ENCODE data around the gene MEGF9. TPM values are rescaled to one million over a fixed set of nuclear protein-coding genes. Genes with fewer than 3 reads are reported as not detected.

The MEGF9 gene
- total RNA-seq, 4 donors from 2014 or later = 62.1 to 113 (median 91.8) TPM

- WGBS, 2 donors = 86% methylated on average over 8 of the region's 8 CpGs
- no peak overlapping the region for H3K4me3 ChIP-seq
- H3K9me3 ChIP-seq = no peaks in the 10 kb centered on the region
- TF ChIP-seq POLR2A (IDR thresholded peaks at IDR 0.05) = no peak
- TF ChIP-seq EP300 (IDR thresholded peaks at IDR 0.05) = no peak
- TF ChIP-seq CTCF (IDR thresholded peaks at IDR 0.05) = no peak
- DNase-seq (ENCODE audit: low spot score in 2 of 2) = no peak
- peaks cover 0 to 6% (median 0%) of the 10 kb centered on the region in 3 donors for H3K36me3 ChIP-seq
- H3K4me1 ChIP-seq = peaks cover 0 to 44% (median 6%) of the 10 kb centered on the region in 4 donors
- H3K27ac ChIP-seq = no peak overlapping the region
- H3K27me3 ChIP-seq = no peaks in the 10 kb centered on the region
Observed at GRCh38 chr9:120662513-120662912, 51.8 kb downstream of the MEGF9 start.

- no peak for DNase-seq (ENCODE audit: low spot score in 2 of 2)
- Histone ChIP-seq H3K36me3 (peaks cover 0 to 9% (median 0%) of the 10 kb centered on the region in 3 donors), H3K9me3 (no peaks in the 10 kb centered on the region), H3K4me1 (peaks cover 0 to 48% (median 6%) of the 10 kb centered on the region in 4 donors), H3K27me3 (no peaks in the 10 kb centered on the region), H3K27ac (peak overlapping the region in 1 of 4 donors; percentile 0), H3K4me3 (no peak overlapping the region)
- TF ChIP-seq CTCF (IDR thresholded peaks at IDR 0.05) = no peak
- no peak for TF ChIP-seq POLR2A (IDR thresholded peaks at IDR 0.05)
- no peak for TF ChIP-seq EP300 (IDR thresholded peaks at IDR 0.05)
- WGBS, 2 donors = 49 to 52% methylated on average over 2 of the region's 2 CpGs
Observed at GRCh38 chr9:120659676-120660075, 54.6 kb downstream of the MEGF9 start.

DNA sequence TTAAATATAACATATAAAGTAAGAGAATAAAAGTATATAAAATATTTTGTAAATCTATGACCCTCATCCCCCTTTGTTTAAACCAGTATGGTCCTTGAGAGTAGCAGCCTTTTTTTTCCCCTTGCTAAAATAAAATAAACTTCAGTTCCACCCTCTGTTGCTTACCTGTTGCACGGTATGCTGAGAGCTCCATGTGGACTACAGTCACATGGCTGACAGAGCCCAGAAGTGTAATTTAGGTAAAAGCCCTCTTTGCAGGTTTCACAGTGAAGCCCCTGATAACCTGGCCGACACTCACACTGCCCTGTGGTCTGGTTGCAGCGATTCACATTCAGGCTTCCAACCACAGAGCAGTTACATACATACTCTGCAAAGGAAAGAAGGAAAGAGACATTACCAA lies 55.1 kb downstream of the MEGF9 start:
- Histone ChIP-seq H3K36me3 (peaks cover 0 to 9% (median 0%) of the 10 kb centered on the region in 3 donors), H3K9me3 (no peaks in the 10 kb centered on the region), H3K27ac (no peak overlapping the region), H3K27me3 (no peaks in the 10 kb centered on the region), H3K4me1 (peaks cover 0 to 43% (median 4%) of the 10 kb centered on the region in 4 donors), H3K4me3 (no peak overlapping the region)
- WGBS, 2 donors = 64 to 81% methylated on average over 3 of the region's 3 CpGs
- no peak for DNase-seq (ENCODE audit: low spot score in 2 of 2)
- no peak for TF ChIP-seq EP300 (IDR thresholded peaks at IDR 0.05)
- TF ChIP-seq POLR2A (IDR thresholded peaks at IDR 0.05) = no peak
- no peak for TF ChIP-seq CTCF (IDR thresholded peaks at IDR 0.05)

DNA sequence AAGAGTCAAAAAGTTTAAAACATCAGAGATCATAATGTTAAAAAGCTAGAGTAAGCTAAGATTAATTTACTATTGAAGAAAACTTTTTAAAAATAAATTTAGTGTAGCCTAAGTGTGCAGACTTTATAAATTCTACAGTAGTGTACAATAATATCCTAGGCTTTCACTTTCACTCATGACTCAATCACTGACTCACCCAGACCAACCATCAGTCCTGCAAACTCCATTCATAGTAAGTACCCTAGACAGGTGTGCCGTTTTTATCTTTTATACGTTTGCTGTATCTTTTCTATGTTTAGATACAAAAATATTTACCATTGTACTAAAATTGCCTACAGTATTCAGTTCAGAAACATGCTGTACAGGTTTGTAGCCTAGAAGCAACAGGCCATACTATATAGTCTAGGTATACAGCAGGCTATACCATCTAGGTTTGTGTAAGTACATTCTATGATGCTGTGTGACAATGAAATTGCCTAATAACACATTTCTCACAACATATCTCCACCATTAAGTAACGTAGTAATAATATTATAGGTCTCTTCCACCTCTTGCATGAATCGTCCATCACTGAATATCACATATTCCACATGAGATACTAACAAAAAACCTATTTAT lies 59.2 kb downstream of the MEGF9 start:
- WGBS, 2 donors = 75 to 86% methylated on average over 4 of the region's 4 CpGs
- H3K4me1 ChIP-seq = peaks cover 0 to 18% (median under 1%) of the 10 kb centered on the region in 4 donors
- peaks cover 0 to 9% (median 0%) of the 10 kb centered on the region in 3 donors for H3K36me3 ChIP-seq
- no peaks in the 10 kb centered on the region for H3K27me3 ChIP-seq
- H3K9me3 ChIP-seq = no peaks in the 10 kb centered on the region
- H3K27ac ChIP-seq = no peak overlapping the region
- no peak for TF ChIP-seq CTCF (IDR thresholded peaks at IDR 0.05)
- TF ChIP-seq EP300 (IDR thresholded peaks at IDR 0.05) = no peak
- TF ChIP-seq POLR2A (IDR thresholded peaks at IDR 0.05) = no peak
- H3K4me3 ChIP-seq = no peak overlapping the region
- DNase-seq (ENCODE audit: low spot score in 2 of 2) = no peak

GRCh38 chr9:120654272-120654671 lies 60.0 kb downstream of the MEGF9 start:
- peaks cover 0 to 9% (median 0%) of the 10 kb centered on the region in 3 donors for H3K36me3 ChIP-seq
- WGBS, 2 donors = 86 to 90% methylated on average over 4 of the region's 4 CpGs
- no peak for DNase-seq (ENCODE audit: low spot score in 2 of 2)
- H3K4me1 ChIP-seq = peaks cover 0 to 19% (median 2%) of the 10 kb centered on the region in 4 donors
- no peaks in the 10 kb centered on the region for H3K9me3 ChIP-seq
- TF ChIP-seq POLR2A (IDR thresholded peaks at IDR 0.05) (no peak), EP300 (IDR thresholded peaks at IDR 0.05) (no peak), CTCF (IDR thresholded peaks at IDR 0.05) (no peak)
- no peaks in the 10 kb centered on the region for H3K27me3 ChIP-seq
- no peak overlapping the region for H3K4me3 ChIP-seq
- no peak overlapping the region for H3K27ac ChIP-seq

Data from tibial nerve (tissue), 4 donors.